Measurements from ENCODE around the gene BCL7A. TPM values are rescaled to one million over a fixed set of nuclear protein-coding genes. Genes with fewer than 3 reads are reported as not detected.

BCL7A gene
- total RNA-seq, 1 experiment from 2014 or later = 18.2 TPM

- peaks cover 3% of the 10 kb centered on the region; the same call in 1 of the 2 replicates for H3K4me1 ChIP-seq (ENCODE audit: insufficient read depth, low read length)
- 100% methylated on average over 5 of the region's 5 CpGs for WGBS (ENCODE audit: extremely low coverage, insufficient read length, low lambda C conversion rate)
- no peak overlapping the region for H4K91ac ChIP-seq (ENCODE audit: insufficient read length, low read depth, low read length)
- no peaks in the 10 kb centered on the region for H3K27me3 ChIP-seq (ENCODE audit: insufficient read depth, low read length)
- peaks cover 3% of the 10 kb centered on the region for H3K23me2 ChIP-seq (ENCODE audit: insufficient read length, low read depth, low read length, poor library complexity, severe bottlenecking)
- Mint-ChIP-seq H3K27me3 (ENCODE audit: low read depth) (no peaks in the 10 kb centered on the region), H3K36me3 (ENCODE audit: insufficient read depth in 1 of 3, low read depth in 3 of 3) (0 out of 7 replicates have a peak, but pooled peaks cover 0 to 2% (median 0%) of the 10 kb centered on the region in 3 experiments), H3K27ac (no peak overlapping the region), H3K4me1 (peaks cover 12 to 18% of the 10 kb centered on the region in 2 experiments), H3K4me3 (no peak overlapping the region), H3K9me3 (no peaks in the 10 kb centered on the region)
- no peak overlapping the region for H3K4me2 ChIP-seq (ENCODE audit: insufficient read depth, insufficient read length, low read length)
- no peak overlapping the region for H2AK5ac ChIP-seq (ENCODE audit: insufficient read length, low read length)
- no peak overlapping the region for H3K14ac ChIP-seq (ENCODE audit: insufficient read depth, low read length)
- H3K23ac ChIP-seq (ENCODE audit: insufficient read length, low read depth, low read length) = no peak overlapping the region
- H2BK15ac ChIP-seq (ENCODE audit: low read depth, low read length) = no peak overlapping the region
- H2BK5ac ChIP-seq (ENCODE audit: insufficient read length, low read length) = no peak overlapping the region
- no peak overlapping the region for H3K18ac ChIP-seq (ENCODE audit: insufficient read length, low read depth, low read length)
- no peaks in the 10 kb centered on the region for H3K9me3 ChIP-seq (ENCODE audit: control insufficient read depth, low read depth, low read length)
- H2BK12ac ChIP-seq (ENCODE audit: insufficient read length, low read depth, low read length) = no peak overlapping the region
- H2AFZ ChIP-seq (ENCODE audit: low read length) = no peak overlapping the region
- no peak overlapping the region for H3T11ph ChIP-seq (ENCODE audit: low read length)
- no peak for DNase-seq
- no peak overlapping the region for H3K9ac ChIP-seq (ENCODE audit: extremely low read depth, insufficient read length, low read length)
- peak overlapping the region; percentile 9 for H4K5ac ChIP-seq (ENCODE audit: insufficient read length, low read depth, low read length)
- H2BK120ac ChIP-seq (ENCODE audit: low read depth, low read length, poor library complexity, severe bottlenecking) = no peak overlapping the region
- H3K79me1 ChIP-seq (ENCODE audit: insufficient read depth, low read depth, low read length, poor library complexity, severe bottlenecking) = no peaks in the 10 kb centered on the region
- no peak overlapping the region for H3K56ac ChIP-seq (ENCODE audit: insufficient read length, low read depth, low read length)
- peaks cover 1% of the 10 kb centered on the region for H4K20me1 ChIP-seq (ENCODE audit: control insufficient read depth, insufficient read depth, insufficient read length)
- peaks cover 2% of the 10 kb centered on the region; the same call in 1 of the 2 replicates for H3K79me2 ChIP-seq (ENCODE audit: insufficient read depth, low read length)
- H2BK20ac ChIP-seq (ENCODE audit: low read depth, low read length, poor library complexity, severe bottlenecking) = no peak overlapping the region
- no peak overlapping the region for H3K4ac ChIP-seq (ENCODE audit: low read depth, low read length)
- no peak overlapping the region for H3K27ac ChIP-seq (ENCODE audit: insufficient read length, low read depth, low read length)
- TF ChIP-seq CTCF (conservative IDR thresholded peaks at IDR 0.05) = no peak
- H4K8ac ChIP-seq (replicated peaks; ENCODE audit: insufficient read length, low read depth, low read length) = peak overlapping the region; percentile 2
Observed at GRCh38 chr12:122094137-122094734, 72.6 kb downstream of the BCL7A start.

Measured in H9 (cell line).